ENCODE data around the gene LRMDA. TPM values are rescaled to one million over a fixed set of nuclear protein-coding genes. Genes with fewer than 3 reads are reported as not detected.

LRMDA gene
- polyA plus RNA-seq, 3 donors = 39.8 to 59.6 (median 56.4) TPM

DNA sequence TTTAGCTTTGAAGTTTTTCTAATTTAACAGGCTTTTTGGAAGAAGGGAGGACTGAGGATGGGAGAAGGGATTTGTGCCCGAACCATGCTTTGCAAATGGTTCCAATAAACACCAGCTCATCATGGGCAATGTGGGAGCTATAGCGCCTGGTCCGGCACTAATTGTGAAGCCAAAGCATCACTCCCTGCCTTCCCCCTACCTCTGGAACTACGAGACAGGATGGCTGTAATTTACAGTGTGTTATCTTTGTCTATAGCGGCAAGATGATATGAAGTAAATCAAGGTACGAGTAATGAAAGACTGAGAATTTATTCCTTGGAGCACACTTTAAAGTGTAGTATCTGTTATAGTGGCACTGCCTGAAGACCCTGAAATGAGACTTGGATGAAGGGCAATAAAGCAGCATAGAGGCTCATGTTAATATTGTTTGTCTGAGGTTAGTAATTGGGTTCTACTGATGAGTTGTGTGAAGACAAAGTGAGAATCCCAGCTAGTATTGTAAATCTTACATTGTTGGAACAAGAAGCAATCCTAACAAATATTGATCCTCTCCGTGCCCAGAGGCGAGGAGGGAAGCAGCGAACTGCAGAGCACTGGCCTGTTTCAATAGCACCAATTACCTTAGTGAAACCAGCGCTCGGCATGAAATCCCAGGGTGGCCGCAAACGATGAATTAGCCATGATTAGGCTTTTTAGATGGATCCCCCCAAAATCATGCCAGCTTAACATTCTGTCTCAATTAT is 507.1 kb downstream of the LRMDA start:
- peaks cover 0 to 4% (median 0%) of the 10 kb centered on the region in 7 donors for H3K9me3 Mint-ChIP-seq
- no peaks in the 10 kb centered on the region for H3K27me3 Mint-ChIP-seq (ENCODE audit: low read depth in 3 of 3)
- no peak overlapping the region for H3K9ac ChIP-seq (ENCODE audit: insufficient read depth, low read length, poor library complexity, severe bottlenecking)
- peaks cover 9% of the 10 kb centered on the region for H4K20me1 ChIP-seq (ENCODE audit: insufficient read depth, low read length)
- no peak overlapping the region for H2AFZ ChIP-seq (ENCODE audit: insufficient read depth, low read depth, low read length, poor library complexity, severe bottlenecking)
- WGBS (ENCODE audit: insufficient coverage) = 100% methylated on average over 7 of the region's 13 CpGs
- H3K4me3 Mint-ChIP-seq = no peak overlapping the region
- no peaks in the 10 kb centered on the region for H3K79me2 ChIP-seq (ENCODE audit: insufficient read depth, low read length)
- peaks cover 3 to 7% of the 10 kb centered on the region in 2 donors for H3K4me1 ChIP-seq (ENCODE audit: control insufficient read depth in 1 of 2, insufficient read depth in 2 of 2, low read length in 2 of 2)
- DNase-seq = no peak
- H3K36me3 Mint-ChIP-seq = peaks cover 5 to 11% of the 10 kb centered on the region in 2 donors
- peaks cover 10% of the 10 kb centered on the region for H3K4me1 Mint-ChIP-seq
- TF ChIP-seq, protein P1, sequence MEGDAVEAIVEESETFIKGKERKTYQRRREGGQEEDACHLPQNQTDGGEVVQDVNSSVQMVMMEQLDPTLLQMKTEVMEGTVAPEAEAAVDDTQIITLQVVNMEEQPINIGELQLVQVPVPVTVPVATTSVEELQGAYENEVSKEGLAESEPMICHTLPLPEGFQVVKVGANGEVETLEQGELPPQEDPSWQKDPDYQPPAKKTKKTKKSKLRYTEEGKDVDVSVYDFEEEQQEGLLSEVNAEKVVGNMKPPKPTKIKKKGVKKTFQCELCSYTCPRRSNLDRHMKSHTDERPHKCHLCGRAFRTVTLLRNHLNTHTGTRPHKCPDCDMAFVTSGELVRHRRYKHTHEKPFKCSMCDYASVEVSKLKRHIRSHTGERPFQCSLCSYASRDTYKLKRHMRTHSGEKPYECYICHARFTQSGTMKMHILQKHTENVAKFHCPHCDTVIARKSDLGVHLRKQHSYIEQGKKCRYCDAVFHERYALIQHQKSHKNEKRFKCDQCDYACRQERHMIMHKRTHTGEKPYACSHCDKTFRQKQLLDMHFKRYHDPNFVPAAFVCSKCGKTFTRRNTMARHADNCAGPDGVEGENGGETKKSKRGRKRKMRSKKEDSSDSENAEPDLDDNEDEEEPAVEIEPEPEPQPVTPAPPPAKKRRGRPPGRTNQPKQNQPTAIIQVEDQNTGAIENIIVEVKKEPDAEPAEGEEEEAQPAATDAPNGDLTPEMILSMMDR (IDR thresholded peaks at IDR 0.05) = no peak
- H3K27ac Mint-ChIP-seq = no peak overlapping the region
- no peaks in the 10 kb centered on the region for H3K27me3 ChIP-seq (ENCODE audit: control insufficient read depth in 2 of 2, insufficient read depth in 2 of 2, low read length in 2 of 2)
- intact Hi-C loops (cut with micrococcal nuclease) = no loop called here
- H3K27ac ChIP-seq (ENCODE audit: low read depth in 1 of 2, low read length in 2 of 2) = no peak overlapping the region
- no peak overlapping the region for H3K4me2 ChIP-seq (replicated peaks; ENCODE audit: extremely low read depth, low read length, poor library complexity, severe bottlenecking)
- no peaks in the 10 kb centered on the region for H3K36me3 ChIP-seq (replicated peaks in 1 of 2; ENCODE audit: control insufficient read depth in 1 of 2, insufficient read depth in 2 of 2, low read length in 2 of 2)
- H3K4me3 ChIP-seq (replicated peaks in 1 of 3; ENCODE audit: low read depth in 2 of 3, low read length in 3 of 3) = no peak overlapping the region
- no peaks in the 10 kb centered on the region for H3K9me3 ChIP-seq (replicated peaks in 1 of 2; ENCODE audit: control insufficient read depth in 1 of 2, insufficient read depth in 1 of 2, low read length in 2 of 2)

DNA sequence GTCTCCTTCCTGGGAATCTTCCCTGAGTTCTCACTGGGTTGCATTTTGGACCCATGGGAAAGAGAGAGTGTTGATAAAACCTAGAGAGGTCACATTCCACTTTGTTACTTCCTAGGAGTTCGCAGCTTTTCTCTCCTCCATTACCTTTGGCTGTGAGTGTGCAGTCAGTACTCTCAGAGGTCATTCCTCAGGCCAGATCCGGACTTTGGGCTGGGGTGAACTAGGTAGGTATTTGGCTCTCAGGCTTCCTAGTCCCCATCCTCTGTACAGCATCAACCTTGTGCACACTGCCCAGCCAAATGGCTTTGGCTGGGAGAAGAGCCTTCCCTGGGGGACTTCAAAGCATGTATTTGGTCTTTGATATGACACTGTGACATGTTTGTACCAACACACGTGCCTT is 508.1 kb downstream of the LRMDA start:
- Histone ChIP-seq H3K27me3 (ENCODE audit: control insufficient read depth in 2 of 2, insufficient read depth in 2 of 2, low read length in 2 of 2) (no peaks in the 10 kb centered on the region), H3K79me2 (ENCODE audit: insufficient read depth, low read length) (no peaks in the 10 kb centered on the region), H3K27ac (ENCODE audit: low read depth in 1 of 2, low read length in 2 of 2) (no peak overlapping the region), H3K4me1 (ENCODE audit: control insufficient read depth in 1 of 2, insufficient read depth in 2 of 2, low read length in 2 of 2) (peaks cover 3 to 7% of the 10 kb centered on the region in 2 donors), H4K20me1 (ENCODE audit: insufficient read depth, low read length) (peaks cover 9% of the 10 kb centered on the region), H3K9ac (ENCODE audit: insufficient read depth, low read length, poor library complexity, severe bottlenecking) (no peak overlapping the region), H3K9me3 (replicated peaks in 1 of 2; ENCODE audit: control insufficient read depth in 1 of 2, insufficient read depth in 1 of 2, low read length in 2 of 2) (no peaks in the 10 kb centered on the region), H3K4me3 (replicated peaks in 1 of 3; ENCODE audit: low read depth in 2 of 3, low read length in 3 of 3) (no peak overlapping the region), H3K4me2 (replicated peaks; ENCODE audit: extremely low read depth, low read length, poor library complexity, severe bottlenecking) (no peak overlapping the region), H3K36me3 (replicated peaks in 1 of 2; ENCODE audit: control insufficient read depth in 1 of 2, insufficient read depth in 2 of 2, low read length in 2 of 2) (no peaks in the 10 kb centered on the region), H2AFZ (ENCODE audit: insufficient read depth, low read depth, low read length, poor library complexity, severe bottlenecking) (no peak overlapping the region)
- Mint-ChIP-seq H3K9me3 (peaks cover 0 to 9% (median 7%) of the 10 kb centered on the region in 7 donors), H3K27me3 (ENCODE audit: low read depth in 3 of 3) (no peaks in the 10 kb centered on the region), H3K27ac (no peak overlapping the region), H3K36me3 (peaks cover 5 to 15% of the 10 kb centered on the region in 2 donors), H3K4me1 (peaks cover 10% of the 10 kb centered on the region), H3K4me3 (no peak overlapping the region)
- TF ChIP-seq, protein P1 (IDR thresholded peaks at IDR 0.05) = no peak
- intact Hi-C loops (cut with micrococcal nuclease) = no loop called here
- no peak for DNase-seq
- WGBS (ENCODE audit: insufficient coverage) = no CpG with 5 or more reads among the region's 3 CpGs

All from CD14-positive monocyte (primary cell).